ENCODE results near the gene CEP44. TPM values are rescaled to one million over a fixed set of nuclear protein-coding genes. Genes with fewer than 3 reads are reported as not detected.
"Not testable (repeated sequence)": the region's sequence is repeated elsewhere in the genome, so short reads cannot be mapped to it uniquely, and the experiment has no call there.

Gene CEP44, protein sequence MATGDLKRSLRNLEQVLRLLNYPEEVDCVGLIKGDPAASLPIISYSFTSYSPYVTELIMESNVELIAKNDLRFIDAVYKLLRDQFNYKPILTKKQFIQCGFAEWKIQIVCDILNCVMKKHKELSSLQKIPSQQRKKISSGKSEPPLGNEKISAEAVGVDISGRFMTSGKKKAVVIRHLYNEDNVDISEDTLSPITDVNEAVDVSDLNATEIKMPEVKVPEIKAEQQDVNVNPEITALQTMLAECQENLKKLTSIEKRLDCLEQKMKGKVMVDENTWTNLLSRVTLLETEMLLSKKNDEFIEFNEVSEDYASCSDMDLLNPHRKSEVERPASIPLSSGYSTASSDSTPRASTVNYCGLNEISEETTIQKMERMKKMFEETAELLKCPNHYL
- 10 to 100 TPM in 9 of 10 donors, 1 to 10 TPM in 1; 8.7 to 25.9 (median 13.9) TPM for polyA plus RNA-seq (ENCODE audit: insufficient read length in 10 of 10)
- long read RNA-seq, donor 1, result 0 reads
- long read RNA-seq, donor 2, partial matches to known transcripts, result 0 of 1 reads
- long read RNA-seq, donor 2, other reads (novel, unspliced or antisense), result 0 of 1 reads
- long read RNA-seq, donor 3, result 0 reads
- long read RNA-seq, donor 4, result 0 reads
- long read RNA-seq, donor 5, result 0 reads
- long read RNA-seq, donor 6, result 0 reads
- long read RNA-seq, donor 7, partial matches to known transcripts, result 10 of 10 reads
- long read RNA-seq, donor 7, other reads (novel, unspliced or antisense), result 0 of 10 reads
- long read RNA-seq, donor 8, partial matches to known transcripts, result 7 of 7 reads
- long read RNA-seq, donor 8, other reads (novel, unspliced or antisense), result 0 of 7 reads
- long read RNA-seq, donor 9, result 0 reads

DNA sequence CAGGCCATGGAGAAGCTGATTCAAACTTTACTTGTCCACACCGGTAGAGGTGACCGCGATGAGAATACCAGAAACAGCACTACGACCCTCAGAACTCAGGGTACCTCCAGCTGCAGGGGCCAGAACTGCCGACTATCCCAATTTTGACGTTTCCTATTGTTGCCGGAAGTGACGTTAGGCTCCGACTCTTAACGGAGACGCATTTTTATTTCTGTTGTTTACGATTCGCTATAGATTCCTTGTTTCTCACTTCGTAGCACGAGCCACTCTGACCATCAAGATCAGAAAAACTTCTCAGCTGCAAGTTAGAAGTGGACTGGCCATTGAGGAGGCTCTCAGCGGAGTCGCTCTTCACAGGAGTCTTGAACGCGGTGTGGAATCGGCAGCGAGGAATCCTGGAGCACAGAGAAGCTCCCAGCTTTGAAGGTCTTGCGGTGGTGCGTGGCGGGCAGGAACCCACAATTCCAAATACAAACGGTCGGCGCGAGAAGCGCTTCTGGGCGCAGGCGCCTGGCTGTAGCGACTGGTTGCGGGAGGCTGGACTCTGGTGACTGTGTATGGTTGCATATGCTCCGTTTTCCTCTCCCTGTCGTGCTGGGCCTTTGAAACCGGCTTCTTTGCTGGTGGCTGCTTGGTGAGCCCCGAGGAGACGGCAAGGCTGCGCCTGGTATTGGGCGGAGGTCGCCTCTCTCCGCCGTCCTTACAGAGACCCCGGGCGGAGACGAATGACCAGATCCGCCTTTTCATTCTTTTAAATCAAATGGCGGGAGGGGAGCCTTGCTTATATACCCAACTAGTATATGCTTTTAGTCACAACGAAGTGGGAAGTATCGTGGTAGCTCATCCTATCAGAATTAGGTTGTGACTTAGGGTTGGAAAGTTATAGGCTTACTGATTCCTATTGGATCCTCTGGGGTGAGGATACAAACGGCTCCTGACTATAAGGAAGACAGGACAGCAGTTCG, at the start of gene CEP44, which contains the start of gene FBXO8:
Gene CEP44 (plus strand): TSS at position 405 of the 965 bp plus-strand sequence. CDS start 15,211 bp downstream, outside the sequence.
Gene FBXO8 (minus strand): TSS at position 161 of the 965 bp plus-strand sequence. CDS start 20,575 bp downstream, outside the sequence.
- DNase-seq, result peak; percentile 85 to 97 (median 91)

DNA sequence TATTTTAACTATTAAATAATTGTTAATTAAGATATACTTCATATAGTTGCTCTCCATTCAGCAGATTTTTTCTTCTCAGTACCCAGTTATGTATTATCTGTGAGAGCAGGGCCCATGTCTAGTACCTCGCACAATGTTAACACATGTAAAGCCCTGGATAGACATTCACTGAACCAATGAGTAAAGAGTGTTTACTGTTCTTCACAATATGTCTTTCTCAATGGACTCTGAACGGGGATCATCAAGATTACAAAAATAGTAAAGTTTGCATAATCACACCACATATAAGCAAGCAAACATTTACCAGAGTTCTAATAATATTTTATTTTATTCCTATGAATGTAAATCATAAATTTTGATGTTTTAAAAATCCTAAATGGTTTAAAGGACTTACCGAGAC, 47.4 kb upstream of the CEP44 start:
- no peak for DNase-seq

DNA sequence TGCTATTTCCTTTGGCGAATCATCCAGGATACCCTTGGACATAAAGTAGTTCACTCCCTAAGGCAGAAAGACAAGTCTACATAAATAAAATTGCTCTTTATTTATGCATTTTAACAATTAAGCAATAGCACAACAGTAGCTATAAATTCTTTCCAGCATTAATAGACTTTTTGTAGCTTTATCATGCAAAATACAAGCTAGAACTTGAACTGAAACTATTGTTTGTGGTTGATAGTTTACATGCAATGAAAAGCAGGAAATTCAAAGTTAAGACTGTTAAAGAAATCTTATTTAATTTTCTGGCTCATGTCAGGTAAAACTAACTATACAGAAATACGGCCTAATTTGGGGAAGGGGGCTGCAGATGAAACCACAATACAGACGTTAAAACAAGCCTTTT, 42.5 kb upstream of the CEP44 start:
- no peak for DNase-seq

DNA sequence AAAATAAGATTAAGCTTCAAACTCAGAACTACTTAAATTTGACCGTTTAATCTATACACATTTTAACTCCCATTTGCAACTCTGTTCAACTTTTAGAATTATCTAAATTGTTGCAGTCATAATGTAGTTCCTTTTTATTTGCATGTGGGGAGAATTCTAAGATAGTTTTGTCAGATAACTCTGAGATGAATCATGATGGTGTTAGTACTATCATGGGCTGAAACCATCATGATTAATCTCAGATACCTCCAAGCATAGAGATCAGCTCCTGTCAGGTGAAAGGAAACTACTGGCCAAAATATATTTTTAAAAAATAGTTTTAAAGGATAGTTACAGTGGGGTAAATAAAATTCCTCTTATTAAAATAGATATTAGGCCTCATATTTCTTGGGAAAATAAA, 39.3 kb upstream of the CEP44 start:
- DNase-seq, result no peak

DNA sequence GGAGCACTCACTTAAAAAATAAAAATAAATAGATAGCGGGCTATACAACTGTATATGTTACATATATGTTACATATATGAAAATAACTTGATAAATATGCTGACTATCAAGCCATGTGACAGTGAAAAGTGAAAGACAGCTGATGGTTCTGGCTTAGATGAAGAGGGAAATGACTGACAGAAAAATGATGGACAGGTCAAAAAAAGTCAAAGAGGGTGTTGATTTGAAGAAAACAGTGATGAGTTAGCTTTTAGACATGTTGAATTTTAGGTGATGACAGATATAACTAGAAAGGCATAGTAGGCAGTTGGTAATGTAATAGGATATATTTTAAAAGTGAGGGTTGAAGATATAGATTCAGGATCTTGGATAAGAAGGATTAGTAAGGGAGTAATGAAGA, 38.0 kb upstream of the CEP44 start:
- no peak for DNase-seq

DNA sequence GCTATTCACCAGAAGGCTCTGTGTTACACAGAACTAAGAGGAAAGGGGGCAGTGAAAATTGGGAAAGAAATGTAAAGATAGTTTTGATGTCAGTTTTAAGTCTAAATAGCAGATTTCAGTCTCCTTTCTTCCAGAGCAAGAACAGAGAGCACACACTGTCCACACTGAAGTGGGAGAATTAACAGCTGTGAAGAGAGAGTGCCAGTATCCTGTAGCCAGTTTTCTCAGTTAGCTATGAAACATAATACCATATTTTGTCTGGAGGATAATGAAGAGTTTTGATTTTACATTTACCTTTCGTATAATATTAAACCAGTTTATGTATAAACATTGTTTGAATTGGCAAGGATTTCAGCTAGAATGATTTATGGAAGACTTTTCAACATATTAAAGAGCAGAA, 35.3 kb upstream of the CEP44 start:
- no peak for DNase-seq

DNA sequence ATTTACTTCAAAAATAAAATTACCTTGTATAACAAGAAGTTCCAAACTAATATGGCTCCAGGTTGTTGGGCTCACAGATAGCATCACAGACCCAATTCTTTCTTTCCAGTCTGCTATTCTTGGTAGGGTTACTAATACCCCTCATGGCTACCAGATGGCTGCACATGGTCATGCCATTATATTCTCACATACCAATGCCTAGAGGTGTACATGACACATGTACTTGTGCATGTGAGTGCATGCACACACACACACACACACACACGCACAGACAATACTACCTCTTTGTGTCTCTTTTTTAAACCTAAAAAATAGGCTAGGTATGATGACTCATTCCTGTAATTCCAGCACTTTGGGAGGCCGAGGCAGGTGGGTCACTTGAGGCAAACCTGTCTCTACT, 31.3 kb upstream of the CEP44 start:
- no peak for DNase-seq

DNA sequence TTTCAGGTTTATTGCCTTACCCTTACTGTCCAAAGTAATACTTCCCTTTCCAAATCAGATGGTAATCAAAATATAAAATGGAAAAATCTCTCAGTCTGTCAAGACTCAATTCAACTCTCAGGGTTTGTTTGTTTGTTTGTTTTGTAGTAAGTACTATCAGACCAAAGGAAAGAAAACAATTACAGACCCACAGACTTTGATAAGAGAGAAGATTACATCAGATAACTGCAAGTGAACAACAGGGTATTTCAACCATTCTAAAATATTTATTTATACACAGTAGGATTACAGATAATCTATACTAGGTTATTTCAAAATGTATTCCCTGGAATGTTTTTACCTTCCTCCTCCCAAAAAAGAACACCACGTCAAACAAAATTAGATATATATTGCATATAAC, 29.1 kb upstream of the CEP44 start:
- no peak for DNase-seq

DNA sequence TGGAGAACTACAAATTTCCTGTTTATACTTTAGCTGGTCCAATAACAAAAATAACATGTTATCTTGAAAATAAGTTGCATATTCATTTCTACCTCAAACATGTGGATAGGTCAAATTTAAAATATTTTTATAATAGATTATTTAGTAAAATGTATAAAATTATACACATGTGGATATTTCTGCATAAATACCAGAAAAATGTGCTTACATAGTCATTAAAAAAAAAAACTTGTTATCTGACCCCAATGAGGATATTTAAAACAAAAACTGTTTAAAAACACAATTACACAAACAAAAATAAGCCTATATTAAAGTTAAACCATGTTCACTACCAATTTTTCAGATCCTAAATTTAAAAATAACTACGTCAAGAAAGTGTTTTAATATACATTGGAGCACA, 28.3 kb upstream of the CEP44 start:
- DNase-seq, result no peak

DNA sequence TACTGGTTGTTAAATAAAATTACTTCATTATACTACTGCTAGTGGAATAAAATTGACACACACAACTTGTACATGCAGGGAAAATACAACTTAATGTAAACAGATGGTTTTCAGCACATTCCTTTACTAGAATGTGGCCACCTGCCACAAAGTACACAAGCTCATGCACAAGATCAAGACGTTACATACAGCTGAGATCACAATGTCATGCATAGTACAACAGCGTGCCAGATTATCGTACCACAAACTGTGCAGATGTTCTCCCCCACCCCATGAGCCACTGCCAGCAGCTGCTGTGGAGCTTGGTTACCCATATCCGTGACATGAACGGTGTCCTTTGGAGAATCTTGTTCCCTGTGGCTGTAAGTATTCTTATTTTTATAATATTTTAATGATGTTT, 27.9 kb upstream of the CEP44 start:
- DNase-seq, result peak; percentile 54 to 85 (median 68)

DNA sequence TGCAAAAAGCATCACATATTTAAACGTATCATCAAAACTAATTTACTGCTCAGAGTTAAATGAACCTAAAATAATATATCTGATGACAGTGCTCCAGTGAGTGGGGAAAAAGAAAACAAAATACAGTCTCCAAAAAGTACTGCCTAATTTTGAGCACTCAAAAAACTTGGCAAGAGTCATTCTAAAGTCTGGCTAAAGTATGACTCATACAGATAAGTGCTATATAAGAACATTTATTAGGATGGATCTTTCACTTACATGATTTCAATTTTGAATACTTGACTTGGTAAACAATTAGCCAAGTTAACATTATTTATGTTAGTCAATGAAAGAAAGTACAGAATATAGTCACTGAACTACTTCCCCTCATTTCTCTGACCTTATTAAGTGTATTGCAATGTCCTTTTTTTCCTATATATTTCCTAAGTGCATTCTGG, 27.4 kb upstream of the CEP44 start:
- DNase-seq, result peak; percentile 11 to 52 (median 30)

DNA sequence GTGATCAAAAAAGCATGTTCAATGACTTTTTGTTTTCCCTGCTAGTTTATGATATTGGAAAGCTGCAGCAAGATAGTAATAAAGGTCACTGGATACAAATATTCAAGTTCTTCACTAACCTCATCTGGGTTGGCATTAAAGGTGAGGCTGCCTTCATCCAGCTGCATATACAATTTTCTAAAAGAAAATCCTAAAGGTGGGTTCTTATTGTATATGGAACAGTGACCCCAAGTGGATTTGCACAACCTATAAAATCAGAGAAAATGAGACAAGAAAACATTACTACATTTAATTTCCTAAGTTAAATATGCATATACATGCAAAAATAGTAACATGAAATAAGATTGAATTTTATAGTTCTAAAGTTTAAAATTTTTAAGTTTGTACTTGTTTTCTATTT, 24.1 kb upstream of the CEP44 start:
- DNase-seq, result no peak

DNA sequence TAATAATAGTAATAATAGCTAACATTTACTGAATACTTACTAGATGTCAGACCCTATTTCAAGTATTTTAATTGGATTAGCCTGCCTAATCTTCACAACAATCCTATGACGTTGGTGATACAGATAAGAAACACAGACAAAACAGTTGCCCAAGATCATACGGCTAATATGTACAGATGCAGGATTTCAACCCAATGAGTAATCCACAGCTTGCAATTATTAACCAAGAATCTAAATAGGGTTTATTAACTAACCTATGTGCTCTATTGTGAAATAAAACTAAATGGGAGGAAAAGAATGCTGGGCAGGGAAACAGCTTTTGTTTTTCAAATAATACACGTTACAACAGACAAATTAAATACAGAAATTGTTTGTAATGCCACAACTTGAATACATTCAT, 23.6 kb upstream of the CEP44 start:
- no peak for DNase-seq

DNA sequence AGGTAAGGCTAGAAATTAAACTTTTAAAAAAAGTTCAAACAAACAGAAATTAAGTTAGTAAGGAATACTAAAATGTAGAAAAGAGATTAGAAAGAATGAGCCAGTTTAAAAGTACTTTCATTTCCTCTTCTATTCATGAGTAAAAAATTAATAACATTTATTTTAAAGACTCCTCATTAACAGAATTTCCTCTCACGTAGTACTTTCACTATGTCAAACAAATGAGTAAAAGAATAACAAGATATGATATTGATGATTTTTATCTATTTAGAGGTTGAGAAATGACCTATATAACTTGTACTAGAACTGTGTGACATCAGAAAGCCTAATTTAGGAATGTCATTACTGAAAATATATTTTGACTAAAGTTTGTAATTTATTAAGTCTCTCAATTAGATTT, 22.3 kb upstream of the CEP44 start:
- DNase-seq, result not testable (repeated sequence)

DNA sequence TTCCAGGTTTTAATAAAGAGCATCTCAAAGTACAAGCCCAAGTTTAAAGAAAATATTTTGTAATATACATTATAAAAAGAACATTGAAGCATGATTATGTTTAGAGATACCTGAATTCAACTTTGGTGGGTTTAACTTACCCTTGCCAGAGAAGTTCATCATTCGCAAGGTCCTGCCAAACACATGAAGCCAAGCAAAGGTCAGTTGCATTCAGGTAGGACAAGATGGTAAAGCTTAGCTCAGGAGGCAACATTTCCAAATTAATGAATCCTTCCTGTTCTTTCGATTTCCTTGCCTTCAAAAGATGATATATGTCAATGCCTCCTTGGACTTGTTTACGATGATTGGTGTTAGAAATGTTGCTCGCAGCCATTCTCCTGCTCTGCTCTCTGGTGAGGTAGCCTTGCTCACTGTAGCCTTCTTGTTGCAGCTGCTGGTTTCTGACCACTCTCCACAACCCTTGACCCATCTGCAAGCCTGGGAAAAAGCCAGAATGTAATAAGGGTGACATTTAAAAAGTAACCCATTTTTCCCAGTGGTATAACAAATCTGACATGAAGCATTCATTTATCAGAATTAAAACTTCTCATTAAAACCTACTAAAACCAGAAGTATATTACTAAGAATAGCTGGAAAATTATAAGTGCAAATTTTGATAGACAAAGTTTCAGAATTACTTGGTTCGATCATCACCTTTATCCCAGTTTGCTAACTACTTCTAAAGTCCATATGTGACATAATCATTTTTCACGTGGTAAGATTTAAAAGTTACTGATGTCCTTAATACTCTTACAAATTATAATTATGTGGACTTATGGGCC, 20.9 kb upstream of the CEP44 start:
- no peak for DNase-seq

DNA sequence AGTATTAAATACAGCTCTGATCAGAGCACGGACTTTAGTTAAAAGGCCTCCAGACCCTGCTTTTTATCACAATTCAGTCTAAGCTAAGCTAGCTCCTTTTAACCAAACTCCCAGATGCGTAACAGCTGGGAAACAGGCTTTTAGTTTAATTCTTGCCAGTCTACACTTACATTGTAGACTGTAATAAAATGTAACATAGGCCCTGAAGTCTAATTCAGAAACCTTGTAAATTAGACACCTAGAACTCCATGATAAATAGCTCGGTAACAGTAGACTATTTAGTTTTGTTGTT, 20.3 kb upstream of the CEP44 start:
- DNase-seq, result no peak

DNA sequence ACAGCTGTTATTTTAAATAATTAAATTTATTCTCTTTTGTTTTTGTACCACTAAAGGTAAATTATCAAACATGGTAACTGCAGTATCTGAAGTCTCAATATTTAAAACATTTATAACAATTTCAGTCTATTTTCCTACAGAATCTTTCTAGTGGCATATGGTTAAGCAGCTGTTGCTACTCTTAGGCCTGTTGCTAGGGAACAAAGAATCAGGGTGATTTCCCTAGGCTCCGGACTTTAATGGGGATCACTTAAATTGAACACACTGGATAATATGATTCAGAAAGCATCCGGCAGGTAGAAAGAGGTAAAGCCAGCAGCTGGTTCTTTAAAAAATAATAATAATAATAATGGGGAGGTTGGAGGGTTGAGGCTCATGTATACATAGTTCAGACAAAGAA, 17.8 kb upstream of the CEP44 start:
- peak in 1 of 3 donors; percentile 31 for DNase-seq

DNA sequence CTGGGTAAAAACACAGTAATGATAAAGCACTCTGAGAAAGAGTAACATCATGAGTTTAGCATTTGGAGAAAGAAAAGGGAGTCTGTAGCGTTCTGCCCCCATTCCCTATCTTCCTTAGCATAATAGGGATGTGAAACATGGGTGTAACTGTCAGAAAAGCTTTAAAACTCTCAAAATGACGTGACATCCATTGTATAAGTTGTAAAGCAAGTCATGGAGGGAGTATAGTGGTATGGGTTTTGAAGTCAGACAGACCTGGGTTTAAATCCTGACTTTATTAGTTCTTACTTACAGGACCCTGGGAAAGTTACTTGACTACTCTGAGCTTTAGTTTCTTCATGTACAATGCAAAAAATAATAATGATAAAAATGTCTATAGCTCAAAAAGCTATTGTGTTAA, 17.3 kb upstream of the CEP44 start:
- DNase-seq, result no peak

DNA sequence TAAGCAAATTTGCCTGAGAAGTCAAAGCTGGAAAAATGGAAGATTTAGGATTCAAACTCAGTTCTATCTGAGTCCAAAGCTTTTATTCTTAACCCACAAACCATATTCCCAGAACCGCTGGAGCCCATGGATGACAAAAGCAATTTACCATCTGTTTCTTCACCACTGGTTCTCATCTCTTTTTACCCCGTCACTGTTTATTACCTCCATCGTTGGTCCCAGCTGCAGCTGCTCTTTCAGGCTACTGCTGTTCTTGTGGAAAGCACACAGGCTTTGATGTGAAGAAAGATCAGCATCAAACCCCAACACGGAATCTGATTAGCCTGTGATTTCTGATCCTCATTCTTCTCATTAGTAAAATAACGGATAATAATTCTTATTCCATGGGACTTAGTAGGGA, 9.8 kb upstream of the CEP44 start:
- DNase-seq, result no peak

DNA sequence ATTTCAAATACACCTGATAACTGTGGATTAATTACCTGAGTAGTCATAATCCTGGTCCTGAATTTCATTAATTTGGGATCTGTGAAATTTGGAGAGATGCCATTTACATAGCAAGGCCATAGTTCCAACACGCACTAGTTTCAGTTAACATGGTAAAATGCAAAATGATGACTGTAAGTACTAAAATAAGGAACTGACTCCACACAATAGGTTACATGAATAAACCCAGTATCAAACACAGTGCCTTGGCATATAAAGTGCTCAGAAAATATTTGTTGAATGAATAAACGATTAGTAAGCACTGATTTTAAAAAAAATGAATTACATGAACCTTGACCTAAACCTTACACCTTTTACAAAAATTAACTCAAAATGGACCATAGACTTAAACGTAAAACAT, 9.3 kb upstream of the CEP44 start:
- no peak for DNase-seq

DNA sequence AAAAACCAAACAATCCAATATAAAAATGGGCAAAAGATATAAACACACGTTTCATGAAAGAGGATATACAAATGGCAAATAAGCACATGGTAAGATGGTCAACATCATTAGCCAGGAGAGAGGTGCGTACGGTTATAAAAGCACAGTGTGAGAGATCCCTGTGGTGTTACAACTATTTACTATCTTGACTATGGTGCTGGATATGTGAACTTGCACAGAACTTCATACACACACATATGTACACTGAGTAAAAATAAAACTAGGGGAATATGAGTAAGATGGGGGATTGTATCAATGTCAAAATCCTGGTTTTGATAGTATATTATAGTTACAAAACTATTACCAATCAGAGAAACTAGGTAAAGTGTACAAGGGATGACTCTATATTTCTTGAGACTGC, 8.6 kb upstream of the CEP44 start:
- DNase-seq, result no peak
